Kidney epithelial cell (primary cell): ENCODE results near the gene CYB5RL. TPM values are rescaled to one million over a fixed set of nuclear protein-coding genes. Genes with fewer than 3 reads are reported as not detected.
"Not testable (repeated sequence)": the region's sequence is repeated elsewhere in the genome, so short reads cannot be mapped to it uniquely, and the experiment has no call there.

Source experiments
- DNase-seq: peaks from one replicate; pipeline ENCODE4 v3.0.0-alpha.2; 2010; ENCODE audit warnings: low read depth
- H3K27me3 ChIP-seq: 2 replicates; pipeline ENCODE4 v1.6.0; 2011; ENCODE audit warnings: low read length; ENCODE audit not compliant: control insufficient read depth, insufficient read depth
- H3K36me3 ChIP-seq: 2 replicates; pipeline ENCODE4 v1.5.1; 2011; ENCODE audit warnings: low read length; ENCODE audit not compliant: control insufficient read depth, insufficient read depth
- H3K4me3 ChIP-seq: 2 replicates; pipeline ENCODE4 v1.5.1; 2011; ENCODE audit warnings: low read depth, mild to moderate bottlenecking, control low read depth, low read length
- CTCF ChIP-seq: IDR thresholded peaks from 2 replicates; pipeline ENCODE4 v1.5.1; 2011; ENCODE audit warnings: mild to moderate bottlenecking, moderate library complexity, low read length, control low read depth, inconsistent platforms; ENCODE audit not compliant: insufficient read depth, poor library complexity, severe bottlenecking
- total RNA-seq: library from RNA; depleted of rRNA; stranded (reverse); fragments of >200 nt; gene quantifications from 2 replicates; pipeline ENCODE4 v1.2.3, GENCODE V29; 2015

The CYB5RL gene
- total RNA-seq, 1 donor from 2014 or later = 6.6 TPM

- no peak for TF ChIP-seq CTCF
- Histone ChIP-seq H3K27me3 (no peaks in the 10 kb centered on the region), H3K36me3 (peaks cover 1% of the 10 kb centered on the region), H3K4me3 (no peak overlapping the region)
- DNase-seq = no peak
Measured at GRCh38 chr1:54238353-54239034, 38.7 kb upstream of the CYB5RL start.

GRCh38 chr1:54237586-54237985 is 37.8 kb upstream of the CYB5RL start:
- no peak for TF ChIP-seq CTCF
- Histone ChIP-seq H3K36me3 (peaks cover 1% of the 10 kb centered on the region), H3K27me3 (no peaks in the 10 kb centered on the region), H3K4me3 (no peak overlapping the region)
- no peak for DNase-seq

GRCh38 chr1:54234284-54234683 is 34.5 kb upstream of the CYB5RL start:
- DNase-seq = no peak
- Histone ChIP-seq H3K36me3 (no peaks in the 10 kb centered on the region), H3K4me3 (no peak overlapping the region), H3K27me3 (no peaks in the 10 kb centered on the region)
- no peak for TF ChIP-seq CTCF

- H3K27me3 ChIP-seq, H3K36me3 ChIP-seq, DNase-seq, H3K4me3 ChIP-seq: not testable (repeated sequence)
Measured at GRCh38 chr1:54233196-54233595, 33.4 kb upstream of the CYB5RL start.

- Histone ChIP-seq H3K27me3 (no peaks in the 10 kb centered on the region), H3K4me3 (no peak overlapping the region), H3K36me3 (no peaks in the 10 kb centered on the region)
- DNase-seq = no peak
- TF ChIP-seq CTCF = no peak
Measured at GRCh38 chr1:54230507-54231339, 30.9 kb upstream of the CYB5RL start.

GRCh38 chr1:54229281-54229891 is 29.6 kb upstream of the CYB5RL start:
- TF ChIP-seq CTCF = no peak
- no peaks in the 10 kb centered on the region for H3K27me3 ChIP-seq
- H3K4me3 ChIP-seq = no peak overlapping the region
- H3K36me3 ChIP-seq = no peaks in the 10 kb centered on the region
- DNase-seq = peak; percentile 38
